NK-92 (cell line): ENCODE results near the gene CLIC3.

Experiments
- DNase-seq: peaks from one replicate; lab custom pipeline; 2025; ENCODE audit not compliant: unreplicated experiment; lab: John Stamatoyannopoulos, UW

CLIC3 gene

DNA sequence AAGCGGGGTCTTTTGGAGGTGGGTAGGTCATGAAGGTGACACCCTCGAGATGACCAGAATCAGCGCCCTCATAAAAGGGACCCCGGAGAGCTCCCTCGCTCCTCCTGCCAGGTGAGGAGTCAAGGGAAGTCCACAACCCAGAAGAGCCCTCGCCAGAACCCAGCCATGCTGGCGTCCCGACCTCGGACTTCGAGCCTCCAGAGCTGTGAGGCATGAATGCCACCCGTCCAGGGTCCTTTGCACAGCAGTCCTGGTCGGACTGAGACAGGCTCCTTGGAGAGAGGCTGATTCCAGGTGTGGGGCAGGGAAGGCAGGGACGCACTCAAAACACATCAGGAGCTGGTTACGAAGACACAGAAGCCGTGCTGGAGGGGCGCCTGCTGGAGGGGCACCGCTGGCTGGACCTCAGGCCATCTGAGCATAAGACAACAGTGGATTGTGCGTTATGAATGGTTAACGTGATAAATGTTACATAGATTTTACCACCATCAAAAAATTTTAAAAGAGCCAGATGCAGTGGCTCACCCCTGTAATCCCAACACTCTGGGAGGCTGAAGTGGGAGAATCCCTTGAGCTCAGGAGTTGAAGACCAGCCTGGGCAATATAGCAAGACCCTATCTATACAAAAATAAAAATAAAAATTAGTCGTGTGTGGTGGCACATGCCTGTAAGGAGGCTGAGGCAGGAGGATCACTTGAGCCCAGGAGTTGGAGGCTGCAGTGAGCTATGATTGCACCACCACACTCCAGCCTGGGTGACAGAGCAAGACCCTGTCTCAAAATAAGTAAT is 5.7 kb upstream of the CLIC3 start:
- DNase-seq = no peak

- no peak for DNase-seq
Observed at GRCh38 chr9:137000177-137000930, 4.0 kb upstream of the CLIC3 start.

- no peak for DNase-seq
Observed at GRCh38 chr9:136997830-136998234, 1.5 kb upstream of the CLIC3 start.

- no peak for DNase-seq
Observed at GRCh38 chr9:136997371-136997770, 1.0 kb upstream of the CLIC3 start.

DNA sequence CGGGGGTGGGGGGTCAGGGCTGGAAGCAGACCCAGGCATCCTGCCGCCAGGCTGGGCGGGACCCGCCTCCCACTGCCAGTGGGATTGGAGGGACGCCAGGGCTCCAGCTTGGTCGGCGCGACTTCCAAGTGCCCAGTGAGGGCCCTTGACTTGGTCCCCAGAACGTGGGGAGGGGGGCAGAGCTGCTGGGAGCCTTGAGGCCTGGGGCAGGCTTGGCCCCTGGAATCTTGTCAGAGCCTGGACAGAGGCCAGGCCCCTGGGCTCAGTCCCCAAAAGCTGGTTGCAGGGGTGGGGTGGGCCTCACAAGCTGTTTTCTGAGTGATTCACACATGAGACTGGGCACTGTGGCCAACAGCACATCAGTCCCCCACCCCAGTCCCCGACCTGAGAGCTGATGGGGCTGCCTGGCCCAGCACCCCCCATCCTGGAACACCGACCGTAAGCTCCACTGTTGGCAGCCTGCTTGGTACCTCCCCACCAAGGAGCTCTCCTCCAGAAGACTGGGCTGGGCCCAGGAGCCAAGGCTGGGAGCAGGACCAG is 526 bp downstream of the CLIC3 start:
- no peak for DNase-seq

DNA sequence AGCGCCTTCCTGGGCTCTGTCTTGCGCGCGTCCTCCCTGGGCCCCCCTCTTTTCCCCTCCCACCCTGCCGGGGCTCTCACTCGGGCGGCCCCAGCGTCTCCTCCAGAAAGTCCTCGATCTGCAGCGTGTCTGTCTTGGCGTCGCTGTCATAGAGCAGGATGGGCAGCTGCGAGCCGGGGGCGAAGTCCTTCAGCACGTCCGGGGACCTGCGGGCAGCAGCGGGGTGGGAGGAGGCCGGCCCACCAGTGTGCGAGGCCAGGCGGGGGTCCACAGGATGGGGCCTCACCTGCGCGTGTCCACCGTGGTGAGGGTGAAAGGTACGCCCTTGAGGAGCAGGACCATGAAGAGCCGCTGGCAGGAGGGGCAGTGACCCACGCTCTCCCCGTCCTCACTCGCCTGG is 1.0 kb downstream of the CLIC3 start:
- no peak for DNase-seq

- no peak for DNase-seq
Observed at GRCh38 chr9:136994888-136995230, 1.5 kb downstream of the CLIC3 start.

DNA sequence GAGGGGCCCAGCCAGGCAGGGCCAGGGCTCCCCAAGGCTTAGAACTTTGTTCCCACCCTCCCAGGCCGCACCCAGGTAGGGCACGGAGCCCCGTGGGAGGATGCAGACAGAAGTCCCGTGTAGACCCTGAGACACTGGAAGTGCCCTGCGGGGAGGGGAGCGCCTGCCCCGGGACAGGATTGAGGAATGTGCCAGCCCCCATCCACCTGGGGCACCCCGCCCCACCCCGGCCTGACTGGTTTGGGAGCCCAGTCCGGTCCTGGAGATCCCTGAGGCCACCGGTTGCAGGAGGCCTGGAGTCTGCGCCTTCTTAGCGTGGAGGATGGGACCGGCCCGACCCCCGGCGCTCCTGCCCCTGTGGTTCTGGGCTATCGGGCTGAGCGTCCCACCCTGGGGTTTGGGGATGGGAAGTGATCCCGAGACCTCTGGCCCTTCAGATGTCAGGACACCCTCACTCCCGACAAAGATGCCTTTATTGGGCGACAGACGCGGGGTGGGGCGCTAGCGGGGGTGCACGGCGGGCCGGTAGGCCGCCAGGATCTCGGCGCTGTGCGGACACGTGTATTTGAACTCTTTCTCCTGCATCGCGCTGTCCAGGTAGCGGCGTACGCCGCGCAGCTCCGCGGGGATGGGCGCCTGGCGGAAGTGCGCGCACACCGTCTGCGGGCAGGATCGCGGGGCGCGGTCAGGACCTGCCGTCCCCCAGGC is 2.0 kb downstream of the CLIC3 start:
- no peak for DNase-seq

DNA sequence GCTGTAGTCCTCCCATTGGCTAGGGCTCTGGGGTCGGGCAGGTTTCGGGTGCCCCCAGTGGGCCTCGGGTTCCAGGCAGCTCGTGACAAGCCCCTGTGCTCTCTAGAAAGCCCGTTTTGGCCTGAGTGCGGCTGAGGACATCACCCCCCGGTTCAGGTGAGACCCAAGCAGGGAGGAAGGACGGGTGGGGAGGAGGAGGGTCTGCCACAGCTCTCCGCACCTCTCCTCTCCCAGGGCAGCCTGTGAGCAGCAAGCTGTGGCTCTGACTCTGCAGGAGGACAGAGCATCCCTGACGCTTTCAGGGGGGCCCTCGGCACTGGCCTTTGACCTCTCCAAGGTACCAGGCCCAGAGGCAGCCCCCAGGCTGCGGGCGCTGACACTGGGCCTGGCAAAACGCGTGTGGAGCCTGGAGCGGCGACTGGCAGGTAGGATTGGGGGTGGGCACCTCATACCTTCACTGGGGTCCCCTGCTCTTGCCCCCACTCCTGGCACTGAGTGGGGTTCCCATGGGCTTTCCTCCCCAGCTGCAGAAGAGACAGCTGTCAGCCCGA is 3.5 kb downstream of the CLIC3 start:
- DNase-seq = no peak

DNA sequence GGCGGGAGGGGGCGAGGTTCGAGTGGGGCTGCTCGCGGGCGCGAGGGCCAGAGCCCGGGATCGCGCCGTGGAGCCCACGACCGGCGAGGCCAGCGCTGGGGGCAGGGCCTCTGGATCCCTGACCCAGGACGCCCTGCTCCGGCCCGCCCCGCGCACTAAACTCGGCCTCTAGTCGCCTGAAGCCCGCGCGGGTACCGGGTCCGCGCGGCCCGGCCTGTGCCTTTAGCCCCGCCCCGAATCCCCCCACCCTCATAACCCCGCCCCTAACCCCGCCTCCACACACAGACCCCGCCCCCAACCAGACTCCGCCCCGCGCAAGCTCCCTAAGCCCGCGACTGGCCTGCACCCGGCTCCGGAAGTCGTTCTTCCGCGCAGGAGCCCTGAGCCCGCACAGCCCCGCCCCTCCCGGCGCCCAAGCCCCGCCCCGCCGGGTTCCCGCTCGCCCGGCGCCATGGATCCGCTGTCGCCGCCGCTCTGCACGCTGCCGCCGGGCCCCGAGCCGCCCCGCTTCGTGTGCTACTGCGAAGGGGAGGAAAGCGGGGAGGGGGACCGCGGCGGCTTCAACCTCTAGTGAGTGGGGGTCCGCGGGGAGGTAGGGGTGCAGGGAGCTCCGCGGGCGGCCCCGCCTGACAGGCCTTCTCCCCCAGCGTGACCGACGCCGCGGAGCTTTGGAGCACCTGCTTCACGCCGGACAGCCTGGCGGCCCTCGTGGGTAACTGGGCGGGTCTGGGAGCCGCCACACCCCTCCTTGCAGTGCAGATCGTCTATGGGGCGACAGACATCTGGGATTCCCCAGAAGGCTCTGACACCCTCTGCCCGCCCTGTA is 4.2 kb downstream of the CLIC3 start, which contains the start of gene PAXX:
TSS of gene PAXX (plus strand) at position 430 of the 826 bp plus-strand sequence. CDS start at position 452, 22 bp downstream.
- DNase-seq = peak; percentile 28

- DNase-seq = no peak
Observed at GRCh38 chr9:136990242-136990911, 6.0 kb downstream of the CLIC3 start.

DNA sequence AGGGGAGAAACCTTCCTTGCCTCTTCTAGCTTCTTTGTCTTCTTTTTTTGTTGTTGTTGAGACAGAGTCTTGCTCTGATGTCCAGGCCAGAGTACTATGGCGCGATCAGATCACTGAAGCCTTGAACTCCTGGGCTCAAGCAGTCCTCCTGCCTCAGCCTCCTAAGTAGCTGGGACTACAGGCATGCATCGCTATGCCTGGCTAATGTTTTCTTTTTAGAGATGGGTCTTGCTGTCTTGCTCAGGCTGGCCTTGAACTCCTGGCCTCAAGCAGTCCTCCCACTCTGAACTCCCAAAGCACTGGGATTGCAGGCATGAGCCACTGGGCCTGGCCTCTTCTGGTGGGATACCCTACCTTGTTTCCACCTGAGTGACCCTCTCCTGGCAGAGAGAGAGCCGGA is 7.5 kb downstream of the CLIC3 start:
- DNase-seq = no peak

- no peak for DNase-seq
Observed at GRCh38 chr9:136985853-136986252, 10.5 kb downstream of the CLIC3 start.

DNA sequence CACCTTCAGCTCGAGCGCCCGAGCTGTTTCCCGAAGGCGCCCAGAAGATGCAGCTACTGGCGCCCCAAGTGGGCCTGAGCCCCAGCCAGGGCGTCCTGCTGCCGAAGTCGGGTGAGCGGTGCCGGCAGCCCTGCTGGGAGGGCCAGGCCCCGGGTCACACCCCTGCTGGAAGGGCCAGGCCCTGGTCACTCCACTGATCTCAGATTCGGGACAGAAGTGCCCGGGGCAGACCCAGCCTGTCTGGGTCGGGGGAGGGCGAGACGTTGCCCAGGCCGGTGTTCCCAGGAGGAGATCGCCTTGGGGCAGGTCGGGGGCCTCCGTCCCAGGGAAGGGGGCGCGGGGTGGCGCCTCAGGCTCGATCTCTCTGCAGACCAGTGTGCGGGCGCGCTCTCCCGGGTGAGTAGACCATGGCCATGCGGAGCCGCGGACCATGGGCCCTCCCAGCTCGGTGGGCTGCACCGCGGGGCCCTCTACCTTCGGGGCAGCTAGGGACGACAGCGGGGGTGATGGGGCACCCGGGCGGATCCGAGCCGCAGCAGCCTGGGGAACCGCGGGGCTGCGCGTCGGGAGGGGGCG is 11.3 kb downstream of the CLIC3 start:
- DNase-seq = no peak

- no peak for DNase-seq
Observed at GRCh38 chr9:136984464-136985026, 11.8 kb downstream of the CLIC3 start.

DNA sequence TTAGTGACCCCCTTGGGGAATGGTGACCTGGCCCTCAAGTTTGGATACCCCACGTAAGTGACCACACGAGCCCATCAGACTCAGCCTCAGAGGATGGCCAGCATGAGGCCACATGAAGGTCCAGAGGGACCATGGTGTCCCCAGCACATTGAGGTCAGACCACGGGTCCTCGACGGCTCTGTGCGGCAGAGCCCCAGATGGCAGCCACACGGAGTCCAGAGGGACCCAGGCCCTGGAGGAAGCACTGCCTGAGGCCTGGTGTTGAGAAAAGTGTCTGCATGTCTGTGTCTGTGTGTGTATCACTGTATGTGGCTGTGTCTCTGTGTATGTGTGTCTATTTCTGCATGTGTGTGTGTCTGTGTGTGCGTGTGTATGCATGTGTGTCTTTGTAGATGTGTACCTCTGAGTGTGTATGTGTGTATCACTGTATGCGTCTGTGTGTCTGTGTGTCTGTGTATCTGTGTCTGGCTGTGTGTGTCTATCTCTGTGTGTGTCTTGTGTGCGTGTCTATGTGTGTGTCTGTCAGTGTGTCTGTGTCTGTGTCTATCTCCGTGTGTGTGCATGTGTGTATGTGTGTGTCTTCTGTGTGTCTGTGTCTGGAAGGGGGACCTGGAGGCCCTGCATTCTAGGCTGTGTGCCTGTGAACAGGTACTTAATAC is 12.6 kb downstream of the CLIC3 start:
- no peak for DNase-seq

- DNase-seq = no peak
Observed at GRCh38 chr9:136983167-136983566, 13.2 kb downstream of the CLIC3 start.

DNA sequence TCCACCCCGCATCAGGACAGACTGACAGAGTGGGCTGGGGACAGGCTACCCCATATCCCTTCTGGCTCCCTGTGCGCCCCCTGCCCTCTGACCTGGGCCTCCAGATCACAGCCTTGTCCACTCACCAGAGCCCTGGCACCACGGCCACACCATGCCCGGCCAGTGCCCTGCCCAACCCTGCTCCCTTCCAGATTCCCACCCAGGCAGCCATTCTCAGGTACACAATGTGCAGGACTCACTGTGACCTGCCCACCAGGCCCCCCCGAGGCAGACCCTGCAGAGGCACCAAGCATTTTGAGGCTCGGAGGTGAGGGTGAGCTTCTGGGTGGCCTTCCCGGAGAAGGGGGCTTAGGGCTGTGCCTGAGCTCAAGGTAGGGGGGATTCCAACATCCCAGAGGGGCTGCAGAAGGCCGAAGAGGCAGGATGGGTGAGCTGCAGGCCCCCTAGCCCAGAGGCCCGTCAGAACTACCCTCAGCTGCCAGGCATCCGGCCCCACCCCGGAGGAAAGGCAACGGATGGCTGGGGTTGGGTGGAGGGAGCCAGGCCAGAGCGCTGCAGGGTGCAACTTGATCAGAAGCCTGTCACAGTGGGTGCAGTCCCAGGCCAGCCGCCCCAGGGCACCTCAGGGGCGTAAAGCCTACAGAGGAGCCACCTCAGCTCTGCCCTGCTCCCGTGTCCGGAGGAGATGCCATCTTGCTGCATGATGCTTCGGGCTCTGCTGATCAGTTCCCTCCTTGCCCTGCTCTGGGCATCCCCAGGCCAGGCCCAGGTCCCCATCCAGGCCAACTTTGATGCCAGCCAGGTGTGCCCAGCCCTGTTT is 13.9 kb downstream of the CLIC3 start, which contains the start of gene LCNL1:
TSS of gene LCNL1 (plus strand) at position 762 of the 820 bp plus-strand sequence. CDS start 594 bp downstream, outside the sequence.
- DNase-seq = no peak
